Endothelial cell of umbilical vein (primary cell): ENCODE measurements around the gene ARSJ. TPM values are rescaled to one million over a fixed set of nuclear protein-coding genes. Genes with fewer than 3 reads are reported as not detected.
A peak's percentile ranks its signal among the peaks of the same experiment; 100 is the strongest.

Source experiments
- BruUV-seq: library from RNA; stranded (reverse); fragments of 400-500 nt; replicated peaks from 2 replicates; lab custom pipeline; 2021; lab: Mats Ljungman, UMichigan
- CTCF ChIA-PET: fragments of 300-600, 350-600 bp; sonication (Branson Sonifier 250); formaldehyde crosslinking; loops from one replicate; lab custom pipeline; 2021; ENCODE audit warnings: antibody characterized with exemption, inconsistent platforms; lab: Charles Lee
- POLR2A ChIA-PET: fragments of 300-600, 350-600 bp; sonication (Branson Sonifier 250); formaldehyde crosslinking; loops from one replicate; lab custom pipeline; 2021; ENCODE audit warnings: antibody characterized with exemption, inconsistent platforms; lab: Charles Lee
- DNase-seq: peaks from one replicate; pipeline ENCODE4 v3.0.0-alpha.2; 2011; ENCODE audit warnings: low read depth, low spot score
- FAIRE-seq: peaks from 2 replicates; lab custom pipeline; 2011; peaks lifted over from hg19 to GRCh38; lab: Jason Lieb, UNC
- H2AFZ ChIP-seq: 2 replicates; pipeline ENCODE4 v1.6.0; 2012; ENCODE audit warnings: low read depth, low read length, control low read depth, inconsistent platforms
- H3K27ac ChIP-seq: 2 replicates; pipeline ENCODE4 v1.5.1; 2011; ENCODE audit warnings: low read depth, mild to moderate bottlenecking, control low read depth, low read length, moderate library complexity; ENCODE audit not compliant: insufficient read depth
- H3K27me3 ChIP-seq, 2 experiments: 2 replicates each; pipeline versions ENCODE4 v1.6.0 to v1.6.1; 2011; ENCODE audit warnings: low read length in 2 of 2, mixed read lengths in 1 of 2; ENCODE audit not compliant: control insufficient read depth in 2 of 2, insufficient read depth in 2 of 2
- H3K36me3 ChIP-seq, 2 experiments: 2 replicates in 1 of 2; 3 replicates in 1 of 2; pipeline ENCODE4 v1.5.1; 2011; ENCODE audit warnings: low read length in 2 of 2, mild to moderate bottlenecking in 1 of 2, moderate library complexity in 1 of 2; ENCODE audit not compliant: control insufficient read depth in 2 of 2, insufficient read depth in 2 of 2; ENCODE audit errors: extremely low read depth in 1 of 2
- H3K4me1 ChIP-seq: 3 replicates; pipeline ENCODE4 v1.5.1; 2011; ENCODE audit warnings: mild to moderate bottlenecking, low read length; ENCODE audit not compliant: control insufficient read depth, insufficient read depth; ENCODE audit errors: extremely low read depth
- H3K4me2 ChIP-seq: 2 replicates; pipeline ENCODE4 v1.6.1; 2011; ENCODE audit warnings: low read length, control low read depth, mixed read lengths; ENCODE audit not compliant: insufficient read depth
- H3K4me3 ChIP-seq, 3 experiments: fragments of 200-600 bp in 1 of 3; sonication (generic), shearing (Covaris generic) in 1 of 3; replicated peaks in 1 of 3; 2 replicates each; pipeline ENCODE4 v1.5.1; 2011 to 2016; ENCODE audit warnings: control low read depth in 3 of 3, low read length in 3 of 3, mild to moderate bottlenecking in 2 of 3, inconsistent platforms in 1 of 3, low read depth in 1 of 3, moderate library complexity in 1 of 3; ENCODE audit not compliant: insufficient read depth in 1 of 3
- H3K79me2 ChIP-seq: 2 replicates; pipeline ENCODE4 v1.6.0; 2012; ENCODE audit warnings: low read length, inconsistent platforms; ENCODE audit not compliant: control insufficient read depth, insufficient read depth
- H3K9ac ChIP-seq: replicated peaks from 2 replicates; pipeline ENCODE3; 2011; ENCODE audit warnings: low read length, control low read depth; ENCODE audit not compliant: insufficient read depth; ENCODE audit errors: extremely low read depth
- H3K9me1 ChIP-seq: replicated peaks from 3 replicates; pipeline ENCODE4 v1.6.0; 2011; ENCODE audit warnings: mild to moderate bottlenecking, low read length; ENCODE audit not compliant: control insufficient read depth, insufficient read depth; ENCODE audit errors: extremely low read depth
- H3K9me3 ChIP-seq: replicated peaks from 2 replicates; pipeline ENCODE4 v1.5.1; 2012; ENCODE audit warnings: low read length, inconsistent platforms; ENCODE audit not compliant: control insufficient read depth, insufficient read depth
- H4K20me1 ChIP-seq: replicated peaks from 2 replicates; pipeline ENCODE3; 2011; ENCODE audit warnings: mild to moderate bottlenecking, low read length; ENCODE audit not compliant: control insufficient read depth, insufficient read depth; ENCODE audit errors: extremely low read depth
- CTCF ChIP-seq, 2 donors: IDR thresholded peaks; 1 replicate in 1 of 2; 2 replicates in 1 of 2; pipeline ENCODE4 v1.5.1; 2011; ENCODE audit warnings: low read length in 2 of 2, mild to moderate bottlenecking in 2 of 2, moderate library complexity in 2 of 2, control low read depth in 1 of 2, inconsistent platforms in 1 of 2, low read depth in 1 of 2; ENCODE audit not compliant: insufficient read depth in 1 of 2; ENCODE audit errors: extremely low read depth in 1 of 2
- EZH2 ChIP-seq: IDR thresholded peaks from 2 replicates; pipeline ENCODE4 v1.6.1; 2012; ENCODE audit warnings: borderline replicate concordance, low read depth, mild to moderate bottlenecking, moderate library complexity, low read length, inconsistent platforms; ENCODE audit not compliant: severe bottlenecking
- FOS ChIP-seq: IDR thresholded peaks from 2 replicates; pipeline ENCODE4 v1.6.1; 2011; ENCODE audit warnings: mild to moderate bottlenecking, low read length, moderate library complexity, borderline replicate concordance; ENCODE audit not compliant: insufficient read depth
- GATA2 ChIP-seq: IDR thresholded peaks from 2 replicates; pipeline ENCODE4 v1.7.0; 2011; ENCODE audit warnings: low read depth, mild to moderate bottlenecking, moderate library complexity, mixed read lengths, low read length; ENCODE audit not compliant: insufficient read length, insufficient read depth
- JUN ChIP-seq: IDR thresholded peaks from 2 replicates; pipeline ENCODE4 v1.6.1; 2011; ENCODE audit warnings: borderline replicate concordance, low read depth; ENCODE audit not compliant: insufficient read length, insufficient read depth
- MAX ChIP-seq: IDR thresholded peaks from 2 replicates; pipeline ENCODE4 v1.6.1; 2011; ENCODE audit not compliant: insufficient read depth, insufficient read length
- MYC ChIP-seq: IDR thresholded peaks from one replicate; pipeline ENCODE4 v1.6.1; 2011; ENCODE audit warnings: mild to moderate bottlenecking, low read depth, low read length
- POLR2A ChIP-seq: IDR thresholded peaks from 2 replicates; pipeline ENCODE4 v1.6.1; 2012; ENCODE audit warnings: low read depth, mild to moderate bottlenecking, control low read depth, low read length
- POLR2AphosphoS5 ChIP-seq: IDR thresholded peaks from 2 replicates; pipeline ENCODE4 v1.6.1; 2012; ENCODE audit warnings: low read depth, mild to moderate bottlenecking, control low read depth, low read length, moderate library complexity; ENCODE audit not compliant: insufficient read depth
- dilution Hi-C: fragments of 300-500 bp; cut with MboI; formaldehyde crosslinking; loops from one replicate; pipeline ENCODE4 v1.15.0; 2019; ENCODE audit warnings: low sequenced_read_pairs; ENCODE audit not compliant: extremely low pct_ligation_motif_present
- intact Hi-C: fragments of 100-400 bp; cut with micrococcal nuclease; formaldehyde crosslinking; loops from one replicate; pipeline ENCODE4 v1.10.0; 2022
- polyA plus RNA-seq, 4 experiments: library from polyadenylated mRNA; depleted of rRNA in 3 of 4; stranded (reverse) in 3 of 4; unstranded in 1 of 4; fragments of >200 nt; gene quantifications; 2 replicates each; pipeline versions ENCODE4 v1.2.1 to v1.2.3, GENCODE V29; 2011 to 2012; ENCODE audit warnings: missing spikeins in 1 of 4
- total RNA-seq: library from RNA; stranded (reverse); gene quantifications from 2 replicates; pipeline ENCODE4 v1.2.3, GENCODE V29; 2021

Gene ARSJ
- total and polyA plus RNA-seq, 2 donors (not counting 3 experiments of a cell fraction or from before 2014, with no cell fraction given): 21.9 to 50.0 TPM

DNA sequence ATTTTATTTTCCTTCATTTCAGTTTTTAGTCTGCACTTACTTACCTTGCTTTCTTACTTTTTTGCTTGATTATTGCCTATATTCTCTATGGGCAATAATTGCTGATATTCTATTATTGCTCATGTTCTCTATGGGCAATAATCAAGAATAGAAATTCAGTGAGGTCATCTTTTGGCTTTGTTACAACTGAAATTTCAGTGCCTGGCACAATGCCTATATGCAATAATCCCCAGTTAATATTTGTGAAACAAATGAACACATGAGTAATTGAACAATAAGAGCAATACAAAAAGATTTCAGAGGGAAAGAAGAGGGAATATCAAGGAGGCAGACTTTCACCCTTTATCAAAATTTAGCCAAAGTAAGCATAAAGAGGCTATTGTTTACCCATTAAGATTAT lies 48.6 kb upstream of the ARSJ start:
- Histone ChIP-seq H3K4me3 (no peak overlapping the region), H4K20me1 (no peaks in the 10 kb centered on the region), H3K9me3 (no peaks in the 10 kb centered on the region), H3K27me3 (no peaks in the 10 kb centered on the region), H3K79me2 (no peaks in the 10 kb centered on the region), H3K9ac (no peak overlapping the region), H3K4me1 (peaks cover 8% of the 10 kb centered on the region), H3K4me2 (no peak overlapping the region), H3K27ac (no peak overlapping the region), H2AFZ (no peak overlapping the region), H3K36me3 (no peaks in the 10 kb centered on the region), H3K9me1 (no peaks in the 10 kb centered on the region)
- BruUV-seq: no TSS peak
- DNase-seq (peak; percentile 92), FAIRE-seq (no peak)
- ChIA-PET CTCF (no interaction called here), POLR2A (no interaction called here)
- dilution Hi-C loops (no loop called here), intact Hi-C loops (loop anchor here (2.0 kb wide), 1 partner anchor 15 kb away; no protein-coding TSS in a partner anchor)
- TF ChIP-seq CTCF (IDR thresholded peaks at IDR 0.05; ENCODE audit: extremely low read depth in 1 of 2, insufficient read depth in 1 of 2, low read depth in 1 of 2, low read length in 2 of 2) (no peak), MYC (no peak), JUN (peak; percentile 45), MAX (no peak), POLR2A (no peak)

DNA sequence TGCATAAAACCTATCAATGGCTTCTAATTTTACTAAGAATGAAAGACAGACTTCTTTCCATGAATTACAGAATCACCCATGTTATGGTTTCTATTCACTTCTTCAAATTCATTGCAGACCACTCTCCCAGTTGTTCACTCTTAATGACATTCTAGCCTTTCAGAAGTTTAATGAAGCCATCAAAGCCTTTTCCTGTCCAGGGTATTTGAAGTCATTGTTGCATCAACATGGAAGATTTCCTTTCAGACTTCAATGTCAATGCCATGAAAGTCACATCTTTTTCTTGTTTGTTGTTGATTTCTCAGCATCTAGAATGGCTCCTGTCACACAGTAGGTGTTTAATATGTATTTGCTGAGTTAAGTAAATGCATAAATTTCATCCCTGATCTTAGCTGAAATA lies 48.1 kb upstream of the ARSJ start:
- CTCF ChIA-PET: interaction anchor here (1.3 kb wide), 1 partner anchor 77 kb away, joined by 3 read pairs; no protein-coding TSS in a partner anchor
- DNase-seq: no peak

More for the DNA sequence above, 48.1 kb upstream of the ARSJ start:
- POLR2A ChIA-PET: no interaction called here
- no peaks in the 10 kb centered on the region for H3K27me3 ChIP-seq
- H2AFZ ChIP-seq: no peak overlapping the region
- no peaks in the 10 kb centered on the region for H3K36me3 ChIP-seq
- H3K79me2 ChIP-seq: no peaks in the 10 kb centered on the region
- dilution Hi-C loops (no loop called here), intact Hi-C loops (no loop called here)
- no peak overlapping the region for H3K4me3 ChIP-seq
- no peaks in the 10 kb centered on the region for H3K9me1 ChIP-seq
- no peaks in the 10 kb centered on the region for H3K9me3 ChIP-seq
- H3K4me2 ChIP-seq: no peak overlapping the region
- H3K27ac ChIP-seq: no peak overlapping the region
- peaks cover 8% of the 10 kb centered on the region for H3K4me1 ChIP-seq
- no TSS peak for BruUV-seq
- no peak for FAIRE-seq
- TF ChIP-seq POLR2A: no peak
- no peak for TF ChIP-seq EZH2
- TF ChIP-seq MYC: no peak
- no peak for TF ChIP-seq GATA2
- TF ChIP-seq JUN: no peak
- no peak for TF ChIP-seq MAX
- no peak for TF ChIP-seq CTCF (IDR thresholded peaks at IDR 0.05; ENCODE audit: extremely low read depth in 1 of 2, insufficient read depth in 1 of 2, low read depth in 1 of 2, low read length in 2 of 2)
- no peak for TF ChIP-seq FOS
- TF ChIP-seq POLR2AphosphoS5: no peak
- H3K9ac ChIP-seq: no peak overlapping the region
- no peaks in the 10 kb centered on the region for H4K20me1 ChIP-seq
